ENCODE data around the gene KCTD3. TPM values are rescaled to one million over a fixed set of nuclear protein-coding genes. Genes with fewer than 3 reads are reported as not detected.

Gene KCTD3
- total RNA-seq, 1 experiment from 2014 or later: 46.7 TPM

- ATAC-seq (no peak), DNase-seq (ENCODE audit: low read depth, low spot score) (no peak)
- H3K9ac ChIP-seq (ENCODE audit: low read length): no peak overlapping the region
- no peak overlapping the region for H3K4me2 ChIP-seq (ENCODE audit: low read length)
- no peak overlapping the region for H2AFZ ChIP-seq (ENCODE audit: low read depth, low read length, poor library complexity, severe bottlenecking)
- no TSS peak for BruUV-seq (replicated peaks)
- no peak overlapping the region for H3K27ac ChIP-seq (ENCODE audit: low read depth, low read length)
- no peaks in the 10 kb centered on the region for H3K36me3 ChIP-seq (ENCODE audit: control insufficient read depth in 1 of 2, insufficient read depth in 2 of 2, low read length in 2 of 2)
- H3K9me3 ChIP-seq (ENCODE audit: control insufficient read depth in 1 of 2, insufficient read depth in 1 of 2, low read depth in 1 of 2, low read length in 2 of 2): peaks cover 0 to 5% of the 10 kb centered on the region in 2 experiments; a peak in 1 of 4 replicates
- no peaks in the 10 kb centered on the region for H4K20me1 ChIP-seq (ENCODE audit: insufficient read depth)
- ChIA-PET CTCF (no interaction called here), POLR2A (no interaction called here), RAD21 (ENCODE audit: low non-redundant PET in 1 of 2, low total read pairs in 2 of 2, uncharacterized antibody in 2 of 2, unreplicated experiment in 2 of 2) (no interaction called here)
- H3K9me2 ChIP-seq (ENCODE audit: insufficient read depth): no peaks in the 10 kb centered on the region
- H3K27me3 ChIP-seq (ENCODE audit: insufficient read depth, low read length): no peaks in the 10 kb centered on the region
- TF ChIP-seq EZH2phosphoT487 (IDR thresholded peaks at IDR 0.05; ENCODE audit: borderline replicate concordance): no peak
- no peak for TF ChIP-seq SRF (IDR thresholded peaks at IDR 0.05; ENCODE audit: low read depth)
- TF ChIP-seq YY1 (IDR thresholded peaks at IDR 0.05; ENCODE audit: extremely low read depth, insufficient replicate concordance, low read depth, low read length): no peak
- H3K79me2 ChIP-seq (ENCODE audit: insufficient read depth, low read length): no peaks in the 10 kb centered on the region
- no peaks in the 10 kb centered on the region for H3K4me1 ChIP-seq (ENCODE audit: control insufficient read depth in 1 of 2, insufficient read depth in 2 of 2, low read length in 2 of 2)
- H3K4me3 ChIP-seq (replicated peaks in 1 of 2; ENCODE audit: low read depth in 1 of 2, low read length in 2 of 2): no peak overlapping the region
- intact Hi-C loops (cut with micrococcal nuclease): no loop called here
These were observed 22.5 kb upstream of the KCTD3 start for GRCh38 chr1:215544566-215544965.

DNA sequence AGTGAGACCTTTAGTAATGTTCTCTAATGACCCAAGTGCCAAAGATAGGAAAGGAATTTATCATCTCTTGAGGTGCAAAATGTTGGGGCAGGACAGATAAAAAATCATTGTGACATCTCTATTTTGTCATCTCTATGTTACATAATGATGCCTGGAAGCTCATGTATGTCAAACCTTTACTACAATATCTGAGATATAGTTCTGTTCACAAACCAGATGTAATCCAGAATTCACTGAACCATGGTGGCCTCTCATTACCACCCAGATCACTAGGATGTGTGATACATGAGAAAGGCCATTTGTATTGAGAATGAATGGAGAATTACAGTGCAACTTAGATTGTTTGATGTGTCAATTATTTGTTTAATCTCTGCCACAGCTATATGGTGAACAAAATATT lies 22.0 kb upstream of the KCTD3 start:
- Histone ChIP-seq H2AFZ (ENCODE audit: low read depth, low read length, poor library complexity, severe bottlenecking) (no peak overlapping the region), H3K4me1 (ENCODE audit: control insufficient read depth in 1 of 2, insufficient read depth in 2 of 2, low read length in 2 of 2) (no peaks in the 10 kb centered on the region), H3K27ac (ENCODE audit: low read depth, low read length) (no peak overlapping the region), H3K79me2 (ENCODE audit: insufficient read depth, low read length) (no peaks in the 10 kb centered on the region), H3K36me3 (ENCODE audit: control insufficient read depth in 1 of 2, insufficient read depth in 2 of 2, low read length in 2 of 2) (no peaks in the 10 kb centered on the region), H3K9me2 (ENCODE audit: insufficient read depth) (no peaks in the 10 kb centered on the region), H3K9ac (ENCODE audit: low read length) (no peak overlapping the region), H3K9me3 (ENCODE audit: control insufficient read depth in 1 of 2, insufficient read depth in 1 of 2, low read depth in 1 of 2, low read length in 2 of 2) (peaks cover 0 to 5% of the 10 kb centered on the region in 2 experiments; a peak in 1 of 4 replicates), H4K20me1 (ENCODE audit: insufficient read depth) (no peaks in the 10 kb centered on the region), H3K4me3 (replicated peaks in 1 of 2; ENCODE audit: low read depth in 1 of 2, low read length in 2 of 2) (no peak overlapping the region), H3K4me2 (ENCODE audit: low read length) (no peak overlapping the region), H3K27me3 (ENCODE audit: insufficient read depth, low read length) (no peaks in the 10 kb centered on the region)
- intact Hi-C loops (cut with micrococcal nuclease): no loop called here
- no TSS peak for BruUV-seq (replicated peaks)
- no peak for ATAC-seq
- ChIA-PET CTCF (no interaction called here), POLR2A (no interaction called here), RAD21 (ENCODE audit: low non-redundant PET in 1 of 2, low total read pairs in 2 of 2, uncharacterized antibody in 2 of 2, unreplicated experiment in 2 of 2) (no interaction called here)
- DNase-seq (ENCODE audit: low read depth, low spot score): no peak
- TF ChIP-seq EZH2 (IDR thresholded peaks at IDR 0.05) (no peak), SRF (IDR thresholded peaks at IDR 0.05; ENCODE audit: low read depth) (no peak), EGR1 (IDR thresholded peaks at IDR 0.05; ENCODE audit: low read depth) (no peak), CTCF (IDR thresholded peaks at IDR 0.05 in 2 of 3, conservative IDR thresholded peaks at IDR 0.05 in 1 of 3; ENCODE audit: borderline replicate concordance in 1 of 3, insufficient read depth in 1 of 3, low read depth in 2 of 3, low read length in 2 of 3) (no peak), POLR2AphosphoS5 (IDR thresholded peaks at IDR 0.05; ENCODE audit: low read depth, low read length) (no peak), TCF7L2 (IDR thresholded peaks at IDR 0.05; ENCODE audit: borderline replicate concordance, extremely low read depth, insufficient read depth, insufficient read length) (no peak), ZBTB33 (IDR thresholded peaks at IDR 0.05; ENCODE audit: extremely low read depth, insufficient replicate concordance, low read length) (no peak), SP1 (IDR thresholded peaks at IDR 0.05; ENCODE audit: low read depth) (no peak), EZH2phosphoT487 (IDR thresholded peaks at IDR 0.05; ENCODE audit: borderline replicate concordance) (no peak), POLR2A (IDR thresholded peaks at IDR 0.05; ENCODE audit: borderline replicate concordance, extremely low read depth, insufficient read depth, insufficient read length) (no peak), RAD21 (IDR thresholded peaks at IDR 0.05; ENCODE audit: low read depth) (no peak), YY1 (IDR thresholded peaks at IDR 0.05; ENCODE audit: extremely low read depth, insufficient replicate concordance, low read depth, low read length) (no peak)
